ENCODE results near the gene HAP1.

The HAP1 gene

GRCh38 chr17:41766135-41766534 is 31.7 kb upstream of the HAP1 start:
- no peak for DNase-seq (ENCODE audit: extremely low read depth in 1 of 2, low read depth in 1 of 2)

GRCh38 chr17:41763327-41763726 is 28.9 kb upstream of the HAP1 start:
- no peak for DNase-seq (ENCODE audit: extremely low read depth in 1 of 2, low read depth in 1 of 2)

- DNase-seq (ENCODE audit: extremely low read depth in 1 of 2, low read depth in 1 of 2), result no peak
These were observed 28.4 kb upstream of the HAP1 start for GRCh38 chr17:41762841-41763240.

GRCh38 chr17:41762391-41762790 is 27.9 kb upstream of the HAP1 start:
- DNase-seq (ENCODE audit: extremely low read depth in 1 of 2, low read depth in 1 of 2), result no peak

- no peak for DNase-seq (ENCODE audit: extremely low read depth in 1 of 2, low read depth in 1 of 2)
These were observed 26.4 kb upstream of the HAP1 start for GRCh38 chr17:41760878-41761277.

GRCh38 chr17:41758601-41759000 is 24.2 kb upstream of the HAP1 start:
- no peak for DNase-seq (ENCODE audit: extremely low read depth in 1 of 2, low read depth in 1 of 2)

- no peak for DNase-seq (ENCODE audit: extremely low read depth in 1 of 2, low read depth in 1 of 2)
These were observed 19.6 kb upstream of the HAP1 start for GRCh38 chr17:41754066-41754465.

GRCh38 chr17:41751288-41751687 is 16.8 kb upstream of the HAP1 start:
- no peak for DNase-seq (ENCODE audit: extremely low read depth in 1 of 2, low read depth in 1 of 2)

GRCh38 chr17:41750862-41751261 is 16.4 kb upstream of the HAP1 start:
- no peak for DNase-seq (ENCODE audit: extremely low read depth in 1 of 2, low read depth in 1 of 2)

GRCh38 chr17:41748275-41748674 is 13.8 kb upstream of the HAP1 start:
- DNase-seq (ENCODE audit: extremely low read depth in 1 of 2, low read depth in 1 of 2), result no peak

- DNase-seq (ENCODE audit: extremely low read depth in 1 of 2, low read depth in 1 of 2), result no peak
These were observed 7.3 kb upstream of the HAP1 start for GRCh38 chr17:41741709-41742108.

- DNase-seq (ENCODE audit: extremely low read depth in 1 of 2, low read depth in 1 of 2), result no peak
These were observed 6.1 kb upstream of the HAP1 start for GRCh38 chr17:41740506-41740905.

GRCh38 chr17:41739661-41740352 is 5.4 kb upstream of the HAP1 start:
- DNase-seq (ENCODE audit: extremely low read depth in 1 of 2, low read depth in 1 of 2), result no peak

- no peak for DNase-seq (ENCODE audit: extremely low read depth in 1 of 2, low read depth in 1 of 2)
These were observed 4.3 kb upstream of the HAP1 start for GRCh38 chr17:41738801-41739112.

GRCh38 chr17:41738077-41738800 is 3.8 kb upstream of the HAP1 start:
- peak; percentile 38 to 62 for DNase-seq (ENCODE audit: extremely low read depth in 1 of 2, low read depth in 1 of 2)

GRCh38 chr17:41737680-41738023 is 3.2 kb upstream of the HAP1 start:
- no peak for DNase-seq (ENCODE audit: extremely low read depth in 1 of 2, low read depth in 1 of 2)

GRCh38 chr17:41736983-41737679 is 2.7 kb upstream of the HAP1 start:
- DNase-seq (ENCODE audit: extremely low read depth in 1 of 2, low read depth in 1 of 2), result no peak

GRCh38 chr17:41735744-41736143 is 1.3 kb upstream of the HAP1 start:
- DNase-seq (ENCODE audit: extremely low read depth in 1 of 2, low read depth in 1 of 2), result no peak

- DNase-seq (ENCODE audit: extremely low read depth in 1 of 2, low read depth in 1 of 2), result no peak
These were observed 488 bp upstream of the HAP1 start for GRCh38 chr17:41734949-41735313.

GRCh38 chr17:41733348-41734138 is 900 bp downstream of the HAP1 start:
- no peak for DNase-seq (ENCODE audit: extremely low read depth in 1 of 2, low read depth in 1 of 2)

GRCh38 chr17:41731836-41732235 is 2.6 kb downstream of the HAP1 start:
- DNase-seq (ENCODE audit: extremely low read depth in 1 of 2, low read depth in 1 of 2), result no peak

GRCh38 chr17:41730479-41730878 is 4.0 kb downstream of the HAP1 start:
- no peak for DNase-seq (ENCODE audit: extremely low read depth in 1 of 2, low read depth in 1 of 2)

Measured in activated CD8-positive, alpha-beta memory T cell treated with anti-CD3 and anti-CD28 coated beads for 1 hour (primary cell).